Glutamatergic neuron (in vitro differentiated cells): ENCODE data around the gene LSM3. TPM values are rescaled to one million over a fixed set of nuclear protein-coding genes. Genes with fewer than 3 reads are reported as not detected.

Source experiments
- DNase-seq: peaks from one replicate; pipeline ENCODE4 v3.0.0; 2022
- H3K27ac Mint-ChIP-seq: one replicate; pipeline ENCODE4 v1.8.0; 2020; ENCODE audit warnings: mild to moderate bottlenecking, mixed read lengths, inconsistent platforms; ENCODE audit not compliant: unreplicated experiment
- H3K27me3 Mint-ChIP-seq: one replicate; pipeline ENCODE4 v1.8.0; 2020; ENCODE audit warnings: mild to moderate bottlenecking, moderate library complexity, mixed read lengths, inconsistent platforms; ENCODE audit not compliant: unreplicated experiment
- H3K36me3 Mint-ChIP-seq: one replicate; pipeline ENCODE4 v1.8.0; 2020; ENCODE audit warnings: mild to moderate bottlenecking, mixed read lengths, inconsistent platforms; ENCODE audit not compliant: unreplicated experiment
- H3K4me1 Mint-ChIP-seq: one replicate; pipeline ENCODE4 v1.8.0; 2020; ENCODE audit warnings: mild to moderate bottlenecking, low read depth, mixed read lengths, inconsistent platforms; ENCODE audit not compliant: unreplicated experiment
- H3K4me3 Mint-ChIP-seq: one replicate; pipeline ENCODE4 v1.8.0; 2020; ENCODE audit warnings: mild to moderate bottlenecking, mixed read lengths, inconsistent platforms; ENCODE audit not compliant: unreplicated experiment
- H3K9me3 Mint-ChIP-seq: one replicate; pipeline ENCODE4 v1.8.0; 2020; ENCODE audit warnings: mild to moderate bottlenecking, moderate library complexity, mixed read lengths, inconsistent platforms; ENCODE audit not compliant: unreplicated experiment
- CTCF ChIP-seq: fragments of 200-600 bp; sonication (generic); IDR thresholded peaks from one replicate; pipeline ENCODE4 v1.5.0; 2021; ENCODE audit not compliant: partially characterized antibody, unreplicated experiment
- total RNA-seq: library from RNA; stranded (reverse); fragmentation: NEBNext Ultra II Directional; extraction: Animal tissue kit (Norgen Biotek cat#: 25700); gene quantifications from one replicate; pipeline ENCODE4 v1.2.1, GENCODE V29; 2021; ENCODE audit not compliant: unreplicated experiment

The LSM3 gene
- total RNA-seq, 1 donor from 2014 or later: 8.4 TPM

GRCh38 chr3:14231145-14231990, 52.8 kb downstream of the LSM3 start:
- peaks cover 4% of the 10 kb centered on the region for H3K27me3 Mint-ChIP-seq
- H3K36me3 Mint-ChIP-seq: peaks cover 28% of the 10 kb centered on the region
- DNase-seq: no peak
- no peak for TF ChIP-seq CTCF
- H3K4me1 Mint-ChIP-seq: no peaks in the 10 kb centered on the region
- H3K4me3 Mint-ChIP-seq: no peak overlapping the region
- H3K9me3 Mint-ChIP-seq: peaks cover 7% of the 10 kb centered on the region
- H3K27ac Mint-ChIP-seq: no peak overlapping the region

GRCh38 chr3:14231998-14232501, 53.4 kb downstream of the LSM3 start:
- TF ChIP-seq CTCF: no peak
- no peak for DNase-seq
- H3K27me3 Mint-ChIP-seq: peaks cover 4% of the 10 kb centered on the region
- H3K4me1 Mint-ChIP-seq: no peaks in the 10 kb centered on the region
- peaks cover 7% of the 10 kb centered on the region for H3K9me3 Mint-ChIP-seq
- no peak overlapping the region for H3K27ac Mint-ChIP-seq
- H3K36me3 Mint-ChIP-seq: peaks cover 28% of the 10 kb centered on the region
- no peak overlapping the region for H3K4me3 Mint-ChIP-seq

- TF ChIP-seq CTCF: no peak
- Mint-ChIP-seq H3K36me3 (peaks cover 28% of the 10 kb centered on the region), H3K4me1 (no peaks in the 10 kb centered on the region), H3K9me3 (peaks cover 7% of the 10 kb centered on the region), H3K4me3 (no peak overlapping the region), H3K27me3 (peaks cover 4% of the 10 kb centered on the region), H3K27ac (no peak overlapping the region)
- no peak for DNase-seq
Measured at GRCh38 chr3:14234251-14235002, 55.8 kb downstream of the LSM3 start.

GRCh38 chr3:14235003-14235911, 56.6 kb downstream of the LSM3 start:
- Mint-ChIP-seq H3K27ac (no peak overlapping the region), H3K27me3 (peaks cover 4% of the 10 kb centered on the region), H3K36me3 (peaks cover 23% of the 10 kb centered on the region), H3K4me3 (no peak overlapping the region), H3K4me1 (no peaks in the 10 kb centered on the region), H3K9me3 (peaks cover 6% of the 10 kb centered on the region)
- no peak for DNase-seq
- no peak for TF ChIP-seq CTCF
